GM12872 (cell line): ENCODE results near the gene ALDH1A2.

Experiments used
- TF ChIP-seq, protein P1 (sequence below): IDR thresholded peaks from 3 replicates; pipeline ENCODE4 v1.5.1; 2011; ENCODE audit warnings: low read depth, mild to moderate bottlenecking, low read length, moderate library complexity; ENCODE audit not compliant: insufficient read depth

The ALDH1A2 gene

DNA sequence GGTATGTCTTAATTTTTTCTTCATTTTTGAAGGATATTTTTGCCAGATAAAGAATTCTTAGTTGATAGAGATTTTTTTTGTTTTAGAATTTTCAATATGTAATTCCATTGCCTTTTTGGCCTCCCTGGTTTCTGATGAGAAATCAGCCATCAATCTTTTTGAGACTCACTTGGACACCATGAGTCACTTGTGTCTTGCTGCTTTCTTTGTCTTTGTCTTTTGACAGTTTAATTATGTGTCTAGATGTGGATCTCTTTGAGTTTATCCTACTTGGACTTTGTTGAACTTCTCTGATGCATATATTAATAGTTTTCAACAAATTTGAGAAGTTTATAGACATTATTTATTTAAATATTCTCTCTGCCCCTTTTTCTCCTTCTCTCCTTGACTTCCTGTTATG is 38.0 kb upstream of the ALDH1A2 start:
- TF ChIP-seq, protein P1, sequence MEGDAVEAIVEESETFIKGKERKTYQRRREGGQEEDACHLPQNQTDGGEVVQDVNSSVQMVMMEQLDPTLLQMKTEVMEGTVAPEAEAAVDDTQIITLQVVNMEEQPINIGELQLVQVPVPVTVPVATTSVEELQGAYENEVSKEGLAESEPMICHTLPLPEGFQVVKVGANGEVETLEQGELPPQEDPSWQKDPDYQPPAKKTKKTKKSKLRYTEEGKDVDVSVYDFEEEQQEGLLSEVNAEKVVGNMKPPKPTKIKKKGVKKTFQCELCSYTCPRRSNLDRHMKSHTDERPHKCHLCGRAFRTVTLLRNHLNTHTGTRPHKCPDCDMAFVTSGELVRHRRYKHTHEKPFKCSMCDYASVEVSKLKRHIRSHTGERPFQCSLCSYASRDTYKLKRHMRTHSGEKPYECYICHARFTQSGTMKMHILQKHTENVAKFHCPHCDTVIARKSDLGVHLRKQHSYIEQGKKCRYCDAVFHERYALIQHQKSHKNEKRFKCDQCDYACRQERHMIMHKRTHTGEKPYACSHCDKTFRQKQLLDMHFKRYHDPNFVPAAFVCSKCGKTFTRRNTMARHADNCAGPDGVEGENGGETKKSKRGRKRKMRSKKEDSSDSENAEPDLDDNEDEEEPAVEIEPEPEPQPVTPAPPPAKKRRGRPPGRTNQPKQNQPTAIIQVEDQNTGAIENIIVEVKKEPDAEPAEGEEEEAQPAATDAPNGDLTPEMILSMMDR: no peak

DNA sequence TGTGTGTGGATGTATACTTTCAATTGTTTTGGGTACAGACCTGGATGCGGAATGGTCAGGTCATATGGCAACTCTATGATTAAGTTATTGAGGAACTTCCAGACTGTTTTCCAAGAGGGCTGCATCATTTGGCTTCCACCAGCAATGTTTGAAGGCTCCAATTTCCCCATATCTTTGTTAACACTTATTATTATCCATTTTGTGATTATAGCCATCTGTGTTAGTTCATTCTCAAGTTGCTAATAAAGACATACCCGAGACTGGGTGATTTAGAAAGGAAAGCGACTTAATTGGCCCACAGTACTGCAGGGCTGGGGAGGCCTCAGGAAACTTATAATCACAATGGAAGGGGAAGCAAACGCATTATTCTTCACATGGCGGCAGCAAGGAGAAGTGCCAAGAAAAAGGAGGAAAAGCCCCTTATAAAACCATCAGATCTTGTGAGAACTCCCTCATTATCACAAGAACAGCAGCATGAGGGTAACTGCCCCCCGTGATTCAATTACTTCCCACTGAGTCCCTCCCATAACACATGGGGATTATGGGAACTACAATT is 31.1 kb upstream of the ALDH1A2 start:
- TF ChIP-seq, protein P1: no peak

DNA sequence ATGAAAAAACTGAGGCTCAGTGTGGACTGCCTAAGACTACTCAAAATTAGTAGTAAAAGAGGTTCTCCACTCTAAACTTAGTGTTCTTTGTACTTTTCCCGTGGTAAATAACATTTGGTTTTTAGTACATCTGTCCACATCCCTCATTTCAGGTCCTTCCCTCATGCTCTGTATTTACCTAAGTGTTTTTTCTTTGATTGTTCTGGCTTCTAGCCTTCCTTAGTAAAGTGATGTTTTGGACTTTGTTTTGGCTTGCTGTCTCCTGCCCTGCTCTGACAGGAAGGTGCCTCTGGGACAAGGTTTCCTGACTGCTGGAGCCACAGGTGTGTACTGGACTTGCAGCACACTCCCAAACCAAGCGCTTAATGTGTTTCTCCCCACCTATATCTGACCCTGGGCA is 29.9 kb upstream of the ALDH1A2 start:
- TF ChIP-seq, protein P1: no peak

DNA sequence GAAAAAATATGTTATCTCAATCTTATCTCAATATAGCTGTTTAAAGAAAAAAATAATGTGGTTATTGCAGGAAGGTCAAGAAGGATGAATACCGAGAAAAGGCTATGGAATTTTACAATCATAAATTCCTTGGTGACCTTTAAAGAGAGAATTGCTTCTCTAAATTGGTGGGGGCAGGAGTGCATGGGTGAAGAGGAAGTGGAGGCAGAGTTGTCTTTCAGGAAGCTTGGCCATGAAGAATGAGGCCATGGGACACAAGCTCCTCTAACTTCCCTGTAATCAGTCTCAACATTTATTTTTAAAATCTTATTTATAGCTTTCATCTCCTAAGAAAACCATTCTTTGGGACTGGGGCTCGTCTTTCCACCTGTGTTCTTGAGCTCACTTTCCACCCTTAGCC is 22.4 kb upstream of the ALDH1A2 start:
- TF ChIP-seq, protein P1: no peak

DNA sequence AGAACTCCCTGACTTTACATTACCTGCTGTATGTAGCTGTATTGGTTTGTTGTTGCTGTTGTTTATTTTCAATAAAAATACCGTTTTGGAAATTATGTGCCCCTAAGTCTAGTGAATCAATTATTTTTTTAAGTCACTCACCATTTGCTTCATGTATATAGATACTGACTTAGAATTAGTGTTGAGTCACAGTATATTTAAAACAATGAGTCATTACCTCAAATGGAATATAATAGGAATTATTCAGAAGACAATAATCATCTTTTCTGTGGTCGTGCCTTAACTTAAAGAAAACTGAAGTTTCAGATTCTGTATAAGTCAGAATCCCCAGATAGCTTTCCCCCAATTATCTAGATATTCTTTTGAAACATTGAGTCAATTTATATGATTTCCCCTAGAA is 21.0 kb upstream of the ALDH1A2 start:
- TF ChIP-seq, protein P1: no peak

DNA sequence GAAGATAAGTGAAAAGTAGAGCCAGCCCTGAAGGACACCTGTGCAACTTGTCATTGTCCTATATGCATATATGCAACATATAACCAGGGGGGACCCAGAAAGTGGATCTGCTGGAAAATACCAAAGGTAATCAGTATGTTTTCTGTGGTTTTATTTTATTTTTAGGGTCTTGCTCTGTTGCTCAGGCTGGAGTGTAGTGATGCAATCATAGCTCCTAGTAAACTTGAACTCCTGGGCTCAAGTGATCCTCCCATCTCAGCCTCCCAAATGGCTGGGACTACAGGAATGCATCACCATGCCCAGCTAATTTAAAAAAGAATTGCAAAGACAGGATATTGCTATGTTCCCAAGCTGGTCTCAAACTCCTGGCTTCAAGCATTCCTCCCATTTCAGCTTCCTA is 18.0 kb upstream of the ALDH1A2 start:
- TF ChIP-seq, protein P1: no peak

DNA sequence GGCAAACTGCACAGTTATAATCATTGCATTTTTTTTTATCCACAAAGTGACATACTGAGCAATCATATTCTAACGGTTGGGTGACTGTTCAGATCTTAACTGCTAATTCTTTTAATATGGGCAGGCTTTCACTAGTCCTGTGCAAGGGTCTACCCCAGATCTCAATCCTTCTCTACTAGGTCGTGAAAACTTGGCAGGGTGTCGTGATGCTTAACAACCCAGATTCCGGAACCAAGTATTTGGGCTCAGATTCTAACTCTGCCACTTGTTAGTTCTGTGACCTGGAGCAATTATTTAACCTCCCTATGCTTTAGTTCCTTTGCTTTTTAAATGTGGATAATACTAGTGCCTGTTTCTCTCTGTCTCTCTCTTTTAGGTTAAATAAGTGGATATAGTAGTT is 16.4 kb upstream of the ALDH1A2 start:
- TF ChIP-seq, protein P1: no peak
